Activated CD8-positive, alpha-beta memory T cell treated with anti-CD3 and anti-CD28 coated beads, Interleukin-2, amount 50 U/mL, for 1 hour (primary cell): ENCODE measurements around the gene MYLK.
"Not testable (repeated sequence)": the region's sequence is repeated elsewhere in the genome, so short reads cannot be mapped to it uniquely, and the experiment has no call there.

Source experiments
- DNase-seq: peaks from one replicate; pipeline ENCODE4 v3.0.0-alpha.2; 2020; ENCODE audit errors: extremely low read depth

Gene MYLK

GRCh38 chr3:123884203-123884831, at the start of gene MYLK:
MYLK (minus strand) TSS chr3:123884332; CDS start chr3:123793841, 90,491 bp downstream.
- DNase-seq: no peak

- DNase-seq: no peak
Measured at GRCh38 chr3:123930445-123930844, 46.3 kb upstream of the MYLK start.

GRCh38 chr3:123929325-123929724, 45.2 kb upstream of the MYLK start:
- no peak for DNase-seq

- DNase-seq: no peak
Measured at GRCh38 chr3:123926396-123926795, 42.3 kb upstream of the MYLK start.

- no peak for DNase-seq
Measured at GRCh38 chr3:123920868-123921267, 36.7 kb upstream of the MYLK start.

GRCh38 chr3:123920383-123920782, 36.3 kb upstream of the MYLK start:
- no peak for DNase-seq

GRCh38 chr3:123919353-123919752, 35.2 kb upstream of the MYLK start:
- no peak for DNase-seq

- no peak for DNase-seq
Measured at GRCh38 chr3:123914829-123915228, 30.7 kb upstream of the MYLK start.

GRCh38 chr3:123909785-123910184, 25.7 kb upstream of the MYLK start:
- no peak for DNase-seq

- DNase-seq: no peak
Measured at GRCh38 chr3:123907720-123908119, 23.6 kb upstream of the MYLK start.

GRCh38 chr3:123899300-123899865, 15.3 kb upstream of the MYLK start:
- no peak for DNase-seq

GRCh38 chr3:123893012-123893411, 8.9 kb upstream of the MYLK start:
- DNase-seq: no peak

- DNase-seq: no peak
Measured at GRCh38 chr3:123892195-123892594, 8.1 kb upstream of the MYLK start.

- DNase-seq: not testable (repeated sequence)
Measured at GRCh38 chr3:123890991-123891390, 6.9 kb upstream of the MYLK start.

- DNase-seq: not testable (repeated sequence)
Measured at GRCh38 chr3:123890162-123890561, 6.0 kb upstream of the MYLK start.

- DNase-seq: no peak
Measured at GRCh38 chr3:123884993-123885392, 861 bp upstream of the MYLK start.

- DNase-seq: no peak
Measured at GRCh38 chr3:123883701-123884202, 380 bp downstream of the MYLK start.

GRCh38 chr3:123883111-123883510, 1.0 kb downstream of the MYLK start:
- DNase-seq: no peak

GRCh38 chr3:123881771-123882170, 2.4 kb downstream of the MYLK start:
- DNase-seq: no peak

GRCh38 chr3:123880998-123881561, 3.1 kb downstream of the MYLK start:
- no peak for DNase-seq

- DNase-seq: no peak
Measured at GRCh38 chr3:123878807-123879206, 5.3 kb downstream of the MYLK start.

- no peak for DNase-seq
Measured at GRCh38 chr3:123877965-123878364, 6.2 kb downstream of the MYLK start.

GRCh38 chr3:123877466-123877865, 6.7 kb downstream of the MYLK start:
- DNase-seq: no peak
